Mucosa of descending colon (tissue), 3 donors: ENCODE data around the gene ARL16. TPM values are rescaled to one million over a fixed set of nuclear protein-coding genes. Genes with fewer than 3 reads are reported as not detected.
A peak's percentile ranks its signal among the peaks of the same experiment; 100 is the strongest.

Experiments
- ATAC-seq: fragments of 200-7000 bp; cut with Tn5 transposase; one replicate; pipeline ENCODE4 v1.9.1; 2020; ENCODE audit warnings: mild to moderate bottlenecking, moderate library complexity
- DNase-seq, 3 donors: peaks; one replicate each; pipeline ENCODE4 v3.0.0-alpha.2; 2020
- H3K36me3 ChIP-seq: fragments of 200-600 bp; one replicate; pipeline ENCODE4 v1.8.0; 2021; ENCODE audit warnings: low read depth, mild to moderate bottlenecking
- H3K4me1 ChIP-seq: fragments of 200-600 bp; one replicate; pipeline ENCODE4 v1.8.0; 2021; ENCODE audit warnings: low read depth, mild to moderate bottlenecking
- H3K4me3 ChIP-seq: fragments of 200-600 bp; one replicate; pipeline ENCODE4 v1.8.0; 2021; ENCODE audit warnings: mild to moderate bottlenecking
- H3K9me3 ChIP-seq: fragments of 200-600 bp; one replicate; pipeline ENCODE4 v1.8.0; 2021; ENCODE audit warnings: mild to moderate bottlenecking
- intact Hi-C, 2 donors: fragments of 100-400 bp; cut with DNase I in 1 of 2; cut with micrococcal nuclease in 1 of 2; formaldehyde crosslinking; loops; one replicate each; pipeline versions ENCODE4 v1.11.0 to v1.11.1; 2022; cut with DNase I, micrococcal nuclease
- total RNA-seq, 3 donors: library from RNA; stranded (reverse); fragmentation: NEBNext Ultra II Directional in 2 of 3; extraction: Animal tissue kit (Norgen Biotek cat#: 25700) in 2 of 3; gene quantifications; one replicate each; pipeline versions ENCODE4 v1.2.1 to v1.2.4, GENCODE V29; 2021 to 2023
- TF ChIP-seq, protein P1 (sequence below): fragments of 200-600 bp; IDR thresholded peaks from one replicate; pipeline ENCODE4 v1.8.0; 2022; ENCODE audit warnings: antibody characterized with exemption, mild to moderate bottlenecking
- donor health status: DM: no; HTN: no; CAD: no; lungs with moderate emphysema.
- donor health status: DM: no; HTN: no; CAD: no.
- donor health status: DM: no; HTN: yes; CAD: no.

ARL16 gene
- total RNA-seq, 3 donors from 2014 or later, result 14.0 to 27.6 (median 26.1) TPM

GRCh38 chr17:81716674-81716996, 33.0 kb upstream of the ARL16 start:
- Histone ChIP-seq H3K4me3 (no peak overlapping the region), H3K36me3 (no peaks in the 10 kb centered on the region), H3K4me1 (peaks cover 15% of the 10 kb centered on the region), H3K9me3 (no peaks in the 10 kb centered on the region)
- TF ChIP-seq, protein P1, sequence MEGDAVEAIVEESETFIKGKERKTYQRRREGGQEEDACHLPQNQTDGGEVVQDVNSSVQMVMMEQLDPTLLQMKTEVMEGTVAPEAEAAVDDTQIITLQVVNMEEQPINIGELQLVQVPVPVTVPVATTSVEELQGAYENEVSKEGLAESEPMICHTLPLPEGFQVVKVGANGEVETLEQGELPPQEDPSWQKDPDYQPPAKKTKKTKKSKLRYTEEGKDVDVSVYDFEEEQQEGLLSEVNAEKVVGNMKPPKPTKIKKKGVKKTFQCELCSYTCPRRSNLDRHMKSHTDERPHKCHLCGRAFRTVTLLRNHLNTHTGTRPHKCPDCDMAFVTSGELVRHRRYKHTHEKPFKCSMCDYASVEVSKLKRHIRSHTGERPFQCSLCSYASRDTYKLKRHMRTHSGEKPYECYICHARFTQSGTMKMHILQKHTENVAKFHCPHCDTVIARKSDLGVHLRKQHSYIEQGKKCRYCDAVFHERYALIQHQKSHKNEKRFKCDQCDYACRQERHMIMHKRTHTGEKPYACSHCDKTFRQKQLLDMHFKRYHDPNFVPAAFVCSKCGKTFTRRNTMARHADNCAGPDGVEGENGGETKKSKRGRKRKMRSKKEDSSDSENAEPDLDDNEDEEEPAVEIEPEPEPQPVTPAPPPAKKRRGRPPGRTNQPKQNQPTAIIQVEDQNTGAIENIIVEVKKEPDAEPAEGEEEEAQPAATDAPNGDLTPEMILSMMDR, result no peak
- DNase-seq (peak in 1 of 3 donors; percentile 49), ATAC-seq (no peak)
- intact Hi-C loops, result no loop called here

DNA sequence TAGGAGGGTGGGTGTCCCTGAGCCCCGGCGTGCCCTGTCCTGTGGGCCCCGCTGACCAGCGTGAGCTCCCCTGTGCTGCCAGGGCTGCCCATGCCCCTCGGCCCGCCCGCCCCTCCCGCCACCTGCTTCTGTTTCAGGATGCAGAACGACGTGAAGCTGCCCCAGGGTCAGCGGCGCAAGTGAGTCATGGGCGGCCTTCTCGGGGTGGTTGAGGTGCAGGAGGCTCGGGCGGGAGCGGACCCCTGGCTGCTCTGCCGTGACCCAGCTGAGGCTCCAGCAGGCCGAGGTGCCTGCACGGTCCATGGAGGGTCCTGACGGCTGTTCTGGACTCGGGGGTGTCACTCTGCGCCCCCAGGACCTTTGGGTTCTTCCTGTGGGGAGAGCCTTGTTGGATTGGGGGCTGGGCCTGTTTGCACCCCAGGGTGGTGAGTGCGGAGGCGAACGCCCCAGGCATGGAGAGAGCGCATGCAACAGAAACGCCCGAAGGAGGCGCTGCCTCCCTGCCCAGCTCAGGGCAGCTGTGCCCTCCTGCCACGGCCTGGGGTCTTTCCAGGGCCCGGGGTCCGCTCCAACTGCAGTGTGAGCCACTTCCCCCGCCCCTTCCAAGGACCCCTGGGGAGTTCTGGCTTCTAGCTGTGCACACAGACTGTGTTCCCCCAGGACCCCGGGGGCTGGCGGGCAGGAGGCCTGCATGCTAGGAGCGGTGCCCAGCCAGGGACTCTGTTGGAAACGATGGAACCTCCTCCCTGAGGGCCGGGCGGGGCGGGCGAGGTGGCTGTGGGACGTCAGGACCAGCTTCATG, 32.5 kb upstream of the ARL16 start:
- Histone ChIP-seq H3K4me1 (peaks cover 19% of the 10 kb centered on the region), H3K9me3 (no peaks in the 10 kb centered on the region), H3K36me3 (no peaks in the 10 kb centered on the region), H3K4me3 (no peak overlapping the region)
- TF ChIP-seq, protein P1, result no peak
- no peak for ATAC-seq
- peak in 1 of 3 donors; percentile 53 for DNase-seq
- intact Hi-C loops, result no loop called here

- H3K9me3 ChIP-seq, result no peaks in the 10 kb centered on the region
- ATAC-seq, result no peak
- no peak for DNase-seq
- intact Hi-C loops, result no loop called here
- TF ChIP-seq, protein P1, result no peak
- peaks cover 27% of the 10 kb centered on the region for H3K4me1 ChIP-seq
- no peak overlapping the region for H3K4me3 ChIP-seq
- H3K36me3 ChIP-seq, result no peaks in the 10 kb centered on the region
Observed at GRCh38 chr17:81715107-81715871, 31.7 kb upstream of the ARL16 start.

DNA sequence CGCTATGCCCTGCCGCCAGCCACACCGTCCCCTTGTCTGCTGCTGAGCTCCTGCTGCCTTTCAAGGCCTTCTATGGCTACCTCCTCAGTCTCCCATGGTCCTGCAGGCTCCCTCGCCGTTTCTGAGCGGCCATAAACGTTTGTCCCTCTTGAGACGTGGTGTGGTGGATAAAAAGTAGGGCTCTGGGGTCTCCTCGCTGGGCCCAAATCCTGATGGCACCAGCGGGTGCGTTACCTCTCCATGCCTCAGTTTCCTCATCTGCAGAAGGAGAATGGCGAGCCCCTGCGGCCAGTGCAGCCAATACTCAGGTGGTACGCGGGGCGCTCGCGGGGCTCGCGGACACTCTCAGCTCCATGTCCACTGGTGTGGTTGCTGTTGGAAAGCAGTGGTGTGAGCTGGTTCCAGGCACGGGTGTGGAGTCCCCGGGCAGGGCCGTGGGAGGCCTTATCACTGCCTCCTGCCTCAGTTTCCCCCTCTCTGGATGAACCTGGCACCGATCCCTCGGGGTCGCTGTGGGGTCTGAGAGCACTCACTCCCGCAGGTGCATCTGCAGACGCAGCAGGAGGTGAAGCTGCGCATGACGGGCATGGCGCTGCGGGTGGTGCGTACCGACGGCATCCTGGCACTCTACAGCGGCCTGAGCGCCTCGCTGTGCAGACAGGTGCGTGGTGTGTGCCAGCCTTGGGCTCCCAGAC, 31.0 kb upstream of the ARL16 start:
- intact Hi-C loops, result no loop called here
- Histone ChIP-seq H3K4me1 (peaks cover 34% of the 10 kb centered on the region), H3K36me3 (no peaks in the 10 kb centered on the region), H3K4me3 (no peak overlapping the region), H3K9me3 (no peaks in the 10 kb centered on the region)
- TF ChIP-seq, protein P1, result no peak
- ATAC-seq (no peak), DNase-seq (peak in 1 of 3 donors; percentile 48)

GRCh38 chr17:81713556-81714411, 30.2 kb upstream of the ARL16 start:
- intact Hi-C loops, result no loop called here
- Histone ChIP-seq H3K4me3 (no peak overlapping the region), H3K36me3 (no peaks in the 10 kb centered on the region), H3K9me3 (no peaks in the 10 kb centered on the region), H3K4me1 (peaks cover 36% of the 10 kb centered on the region)
- ATAC-seq (peak; percentile 62), DNase-seq (peak; percentile 76 to 83 (median 81))
- TF ChIP-seq, protein P1, result no peak
